GM12878 (cell line): ENCODE results near the gene OSBP. TPM values are rescaled to one million over a fixed set of nuclear protein-coding genes. Genes with fewer than 3 reads are reported as not detected.

Source experiments
- ATAC-seq: fragments of 200-7000 bp; cut with Tn5 transposase; 3 replicates; pipeline ENCODE4 v1.9.1; 2020; ENCODE audit warnings: mild to moderate bottlenecking, moderate library complexity
- BruUV-seq: library from RNA; stranded (reverse); fragments of 400-500 nt; replicated peaks from 2 replicates; lab custom pipeline; 2021; lab: Mats Ljungman, UMichigan
- CTCF ChIA-PET: fragments of 300-600 bp; sonication (Branson Sonifier 250); formaldehyde crosslinking; extraction: SDS; loops from one replicate; lab custom pipeline; 2021; ENCODE audit warnings: inconsistent platforms; lab: Yijun Ruan, JAX
- POLR2A ChIA-PET: fragments of 350-600 bp; formaldehyde crosslinking; extraction: SDS; loops from one replicate; lab custom pipeline; 2021; ENCODE audit warnings: inconsistent platforms; lab: Charles Lee
- RAD21 ChIA-PET: fragments of 300-600 bp; sonication (Branson Sonifier 250); formaldehyde crosslinking; loops from one replicate; lab custom pipeline; 2023; ENCODE audit warnings: antibody characterized with exemption; ENCODE audit not compliant: unreplicated experiment; lab: Charles Lee
- SMC1A ChIA-PET: fragments of 300-600 bp; sonication (Branson Sonifier 250); formaldehyde crosslinking; loops from one replicate; lab custom pipeline; 2023; ENCODE audit not compliant: unreplicated experiment, uncharacterized antibody; lab: Charles Lee
- DNase-seq: peaks from one replicate; pipeline ENCODE4 v3.0.0-alpha.2; 2011; ENCODE audit warnings: low read depth, low spot score
- FAIRE-seq: peaks from 3 replicates; lab custom pipeline; 2011; peaks lifted over from hg19 to GRCh38; lab: Jason Lieb, UNC
- H2AFZ ChIP-seq: 2 replicates; pipeline ENCODE4 v1.6.0; 2011; ENCODE audit warnings: low read depth, low read length, control low read depth; ENCODE audit not compliant: control insufficient read depth
- H3K27ac ChIP-seq: 2 replicates; pipeline ENCODE4 v1.5.1; 2011; ENCODE audit warnings: control low read depth; ENCODE audit not compliant: control insufficient read depth, insufficient read depth
- H3K27me3 ChIP-seq, 2 experiments: replicated peaks in 1 of 2; 2 replicates each; pipeline versions ENCODE4 v1.6.0 to v1.6.1; 2011; ENCODE audit warnings: low read length in 1 of 2; ENCODE audit not compliant: control insufficient read depth in 2 of 2, insufficient read depth in 2 of 2
- H3K36me3 ChIP-seq, 2 experiments: 2 replicates each; pipeline ENCODE4 v1.5.1; 2011; ENCODE audit warnings: low read length in 1 of 2; ENCODE audit not compliant: control insufficient read depth in 2 of 2, insufficient read depth in 2 of 2
- H3K4me1 ChIP-seq: 2 replicates; pipeline ENCODE4 v1.6.1; 2011; ENCODE audit warnings: mild to moderate bottlenecking, low read length, moderate library complexity, mixed read lengths; ENCODE audit not compliant: control insufficient read depth, insufficient read depth
- H3K4me2 ChIP-seq: 2 replicates; pipeline ENCODE4 v1.6.0; 2011; ENCODE audit warnings: control low read depth; ENCODE audit not compliant: control insufficient read depth, insufficient read depth
- H3K4me3 ChIP-seq: fragments of 200-600 bp; sonication (generic); 2 replicates; pipeline ENCODE4 v1.5.1; 2016
- H3K79me2 ChIP-seq: 2 replicates; pipeline ENCODE4 v1.6.0; 2011; ENCODE audit warnings: low read length; ENCODE audit not compliant: control insufficient read depth, insufficient read depth
- H3K9ac ChIP-seq: 2 replicates; pipeline ENCODE4 v1.8.0; 2011; ENCODE audit warnings: low read length, control low read depth, mixed read lengths; ENCODE audit not compliant: control insufficient read depth, insufficient read depth
- H3K9me3 ChIP-seq: replicated peaks from 3 replicates; pipeline ENCODE4 v1.5.1; 2011; ENCODE audit warnings: mild to moderate bottlenecking, low read length; ENCODE audit not compliant: control insufficient read depth, insufficient read depth
- H4K20me1 ChIP-seq: 2 replicates; pipeline ENCODE4 v1.6.0; 2011; ENCODE audit not compliant: control insufficient read depth, insufficient read depth
- CBX5 ChIP-seq: sonication (generic); IDR thresholded peaks from 2 replicates; pipeline ENCODE4 v1.6.1; 2016; ENCODE audit warnings: low read depth, moderate library complexity, mild to moderate bottlenecking, inconsistent platforms
- CHD4 ChIP-seq: fragments of 200-600 bp; sonication (generic); IDR thresholded peaks from 2 replicates; pipeline ENCODE4 v1.6.1; 2016; ENCODE audit warnings: mild to moderate bottlenecking
- EZH2 ChIP-seq: IDR thresholded peaks from 2 replicates; pipeline ENCODE4 v1.6.1; 2012; ENCODE audit warnings: low read depth, mild to moderate bottlenecking, control low read depth, inconsistent platforms, low read length, borderline replicate concordance; ENCODE audit not compliant: control insufficient read depth
- FOXM1 ChIP-seq: IDR thresholded peaks from 2 replicates; pipeline ENCODE4 v1.6.1; 2012; ENCODE audit warnings: low read depth, mild to moderate bottlenecking, inconsistent platforms, low read length, moderate library complexity
- LARP7 ChIP-seq: fragments of 450-650 bp; IDR thresholded peaks from 2 replicates; pipeline ENCODE4 v1.6.1; 2017; ENCODE audit warnings: mild to moderate bottlenecking
- MTA2 ChIP-seq: fragments of 450-650 bp; IDR thresholded peaks from 2 replicates; pipeline ENCODE4 v1.6.1; 2016; ENCODE audit warnings: low read depth, mild to moderate bottlenecking, moderate library complexity
- MTA3 ChIP-seq: IDR thresholded peaks from 2 replicates; pipeline ENCODE4 v1.6.1; 2012; ENCODE audit warnings: low read length, inconsistent platforms, borderline replicate concordance
- NFYA ChIP-seq: IDR thresholded peaks from 2 replicates; pipeline ENCODE4 v1.6.1; 2011; ENCODE audit warnings: low read depth, mild to moderate bottlenecking, low read length, improper control_type of control experiment, borderline replicate concordance
- NFYB ChIP-seq: IDR thresholded peaks from 2 replicates; pipeline ENCODE4 v1.6.1; 2011; ENCODE audit warnings: low read depth, mild to moderate bottlenecking, low read length, improper control_type of control experiment, moderate library complexity; ENCODE audit not compliant: insufficient read depth
- PML ChIP-seq: IDR thresholded peaks from 2 replicates; pipeline ENCODE4 v1.6.1; 2012; ENCODE audit warnings: low read length, inconsistent platforms
- RAD21 ChIP-seq: IDR thresholded peaks from 2 replicates; pipeline ENCODE4 v1.6.1; 2011; ENCODE audit warnings: mild to moderate bottlenecking, low read depth, low read length, moderate library complexity; ENCODE audit not compliant: insufficient read depth
- RUNX3 ChIP-seq: IDR thresholded peaks from 2 replicates; pipeline ENCODE4 v1.6.1; 2012; ENCODE audit warnings: low read length, inconsistent platforms
- SREBF1 ChIP-seq: IDR thresholded peaks from 2 replicates; pipeline ENCODE4 v1.6.1; 2012; ENCODE audit warnings: mild to moderate bottlenecking, low read length
- SUZ12 ChIP-seq: fragments of 200-600 bp; sonication (generic); IDR thresholded peaks from one replicate; pipeline ENCODE4 v1.6.1; 2018; ENCODE audit warnings: antibody characterized with exemption, mild to moderate bottlenecking; ENCODE audit not compliant: unreplicated experiment
- TARDBP ChIP-seq: IDR thresholded peaks from 2 replicates; pipeline ENCODE4 v1.6.1; 2016; ENCODE audit warnings: borderline replicate concordance
- TCF3 ChIP-seq: IDR thresholded peaks from 2 replicates; pipeline ENCODE4 v1.6.1; 2012; ENCODE audit warnings: low read depth, mild to moderate bottlenecking, low read length, borderline replicate concordance; ENCODE audit not compliant: insufficient read depth
- ZBTB40 ChIP-seq: fragments of 450-650 bp; IDR thresholded peaks from 2 replicates; pipeline ENCODE4 v1.6.1; 2016; ENCODE audit warnings: mild to moderate bottlenecking, moderate library complexity, borderline replicate concordance
- WGBS: methylation state at CpG from one replicate; pipeline ENCODE4 v1.1.6; 2016; ENCODE audit warnings: low lambda C conversion rate; ENCODE audit not compliant: insufficient replicate concordance, insufficient coverage; ENCODE audit errors: missing lambda C conversion rate; 5-methylcytosine and 5-hydroxymethylcytosine counted together
- in situ Hi-C: fragments of 300-500 bp; cut with MboI; formaldehyde crosslinking; loops from 9 replicates; pipeline ENCODE4 v1.14.3; 2018; ENCODE audit warnings: mixed read lengths
- intact Hi-C: fragments of 100-400 bp; cut with micrococcal nuclease; formaldehyde crosslinking; loops from one replicate; pipeline ENCODE4 v1.14.2; 2022; ENCODE audit not compliant: unreplicated experiment
- polyA plus RNA-seq, 11 experiments: library from polyadenylated mRNA; depleted of rRNA in 4 of 11; unstranded in 6 of 11; stranded (reverse) in 5 of 11; fragments of >200 nt; fragmentation: Nextera tagmentation in 4 of 11; fragmentation: Illumina TruSeq in 1 of 11; extraction: Ambion mirVana in 4 of 11; extraction: Trizol in 1 of 11; gene quantifications; 1 replicate in 1 of 11; 2 replicates in 10 of 11; pipeline versions ENCODE4 v1.2.1 to v1.2.3, GENCODE V29; 2011 to 2016; ENCODE audit warnings: inconsistent platforms in 2 of 11, missing spikeins in 2 of 11, low read depth in 1 of 11
- total RNA-seq, 4 experiments: library from RNA; depleted of rRNA in 3 of 4; stranded (reverse); fragments of >200 nt in 3 of 4; fragmentation: Illumina TruSeq in 1 of 4; extraction: Trizol in 1 of 4; gene quantifications; 2 replicates each; pipeline versions ENCODE4 v1.2.1 to v1.2.3, GENCODE V29; 2013 to 2021

OSBP gene
- total and polyA plus RNA-seq, 10 of the 15 experiments (the other 5 are each of a cell fraction or from before 2014, with no cell fraction given): 5.9 to 41.2 (median 21.7) TPM

DNA sequence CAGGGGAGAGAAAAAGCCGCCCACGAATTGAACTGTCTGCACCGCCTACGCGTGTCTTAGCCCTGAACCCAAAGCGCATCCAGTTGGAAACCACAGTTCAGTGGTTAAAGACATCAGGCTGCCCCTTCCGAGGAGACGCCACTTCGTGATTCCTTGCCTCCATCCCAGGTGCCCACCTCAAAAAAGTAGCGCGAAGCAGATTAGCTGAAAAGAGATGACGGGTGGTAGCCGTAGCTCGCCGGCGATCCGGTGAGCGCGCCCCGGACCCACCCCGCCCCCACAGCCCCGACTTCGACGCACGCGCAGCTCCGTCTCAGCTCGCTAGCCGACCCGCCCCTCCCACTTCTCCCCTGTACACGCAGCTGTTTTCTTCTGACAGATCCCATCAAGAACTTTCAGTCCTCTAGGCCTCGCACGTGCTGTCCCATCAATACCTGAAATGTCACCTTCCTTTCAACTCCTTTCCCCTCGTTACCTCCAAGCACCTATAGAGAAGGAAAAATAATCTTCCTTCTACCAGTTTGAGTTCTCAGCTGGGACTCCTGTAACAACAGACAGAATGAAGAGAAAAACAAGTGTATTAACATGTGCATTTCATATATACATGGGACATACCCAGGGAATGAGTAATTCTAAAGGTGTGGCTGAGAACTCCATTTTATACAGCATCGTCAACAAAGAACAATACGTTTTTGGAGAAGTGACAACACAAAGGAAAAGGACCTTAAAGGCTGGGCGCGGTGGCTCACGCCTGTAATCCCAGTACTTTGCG lies 54.7 kb downstream of the OSBP start:
- Histone ChIP-seq H3K79me2 (no peaks in the 10 kb centered on the region), H3K27me3 (no peaks in the 10 kb centered on the region), H3K9me3 (no peaks in the 10 kb centered on the region), H3K9ac (peak overlapping the region; percentile 74), H2AFZ (peak overlapping the region; percentile 97), H4K20me1 (no peaks in the 10 kb centered on the region), H3K4me1 (peaks cover 4% of the 10 kb centered on the region; the same call in 1 of the 2 replicates), H3K36me3 (no peaks in the 10 kb centered on the region), H3K4me3 (peak overlapping the region; percentile 59), H3K27ac (peak overlapping the region; percentile 73), H3K4me2 (peak overlapping the region; percentile 84)
- peak; percentile 13 for FAIRE-seq
- peak; percentile 56 for ATAC-seq
- CTCF ChIA-PET: interaction anchor here (0.9 to 2.9 kb wide), 4 partner anchors 11 to 52 kb away, joined by 3 to 11 read pairs (median 7); no protein-coding TSS in a partner anchor
- BruUV-seq: no TSS peak
- in situ Hi-C loops: no loop called here
- peak; percentile 51 for DNase-seq
- POLR2A ChIA-PET: interaction anchor here (0.6 to 1.7 kb wide), 6 partner anchors 11 to 985 kb away, joined by 3 to 13 read pairs (median 6); partner anchors contain the start of genes OSBP and PATL1
- SMC1A ChIA-PET: interaction anchor here (1.0 to 2.1 kb wide), 4 partner anchors 9 to 55 kb away, joined by 3 to 8 read pairs (median 4); partner anchors contain the start of gene OSBP
- intact Hi-C loops: loop anchor here (1.0 kb wide), 2 partner anchors 11 to 55 kb away; no protein-coding TSS in a partner anchor
- RAD21 ChIA-PET: interaction anchor here (1.0 to 2.5 kb wide), 5 partner anchors 22 to 108 kb away, joined by 4 to 9 read pairs (median 6); partner anchors contain the start of genes OSBP and PATL1
- WGBS: 3% methylated on average over 40 of the region's 40 CpGs
- TF ChIP-seq RUNX3 (peak; percentile 89), SUZ12 (no peak), CBX5 (peak; percentile 8; the same call in 1 of the 2 replicates), NFYB (0 out of 2 replicates have a peak, but pooled peaks have one; percentile 17), SREBF1 (no peak), FOXM1 (no peak), TCF3 (0 out of 2 replicates have a peak, but pooled peaks have one; percentile 3), MTA3 (no peak; the same call in 1 of the 2 replicates), TARDBP (no peak), ZBTB40 (peak; percentile 16; the same call in 1 of the 2 replicates), CHD4 (no peak), EZH2 (no peak), NFYA (no peak), LARP7 (no peak), RAD21 (no peak), MTA2 (peak; percentile 53; the same call in 1 of the 2 replicates), PML (no peak; the same call in 1 of the 2 replicates)
